HepG2 (cell line): Measurements from ENCODE around the gene RAD9A. TPM values are rescaled to one million over a fixed set of nuclear protein-coding genes. Genes with fewer than 3 reads are reported as not detected.
A peak's percentile ranks its signal among the peaks of the same experiment; 100 is the strongest.

Experiments
- ATAC-seq: fragments of 200-7000 bp; cut with Tn5 transposase; 3 replicates; pipeline ENCODE4 v1.9.1; 2020; ENCODE audit warnings: mild to moderate bottlenecking, moderate library complexity
- BruUV-seq: library from RNA; stranded (reverse); fragments of 400-500 nt; replicated peaks from 2 replicates; lab custom pipeline; 2021; lab: Mats Ljungman, UMichigan
- CTCF ChIA-PET: fragments of 300-600 bp; formaldehyde crosslinking; extraction: SDS; loops from one replicate; lab custom pipeline; 2021; ENCODE audit warnings: low total read pairs, inconsistent platforms, low intra/inter-chr PET ratio; lab: Yijun Ruan, JAX
- POLR2A ChIA-PET: fragments of 350-600 bp; sonication (Branson Sonifier 250); formaldehyde crosslinking; loops from one replicate; lab custom pipeline; 2020; ENCODE audit warnings: antibody characterized with exemption, inconsistent platforms; lab: Yijun Ruan, JAX
- DNase-seq: peaks from one replicate; pipeline ENCODE4 v3.0.0-alpha.2; 2015; ENCODE audit warnings: low spot score
- FAIRE-seq: peaks from 3 replicates; lab custom pipeline; 2011; peaks lifted over from hg19 to GRCh38; lab: Jason Lieb, UNC
- H2AFZ ChIP-seq: one replicate; pipeline ENCODE4 v1.6.1; 2011; ENCODE audit warnings: low read length, inconsistent platforms
- H3K27ac ChIP-seq: fragments of 300-600 bp; 3 replicates; pipeline ENCODE4 v1.8.0; 2011; ENCODE audit warnings: mixed run types, mild to moderate bottlenecking, mixed read lengths, low read length, inconsistent platforms; ENCODE audit not compliant: insufficient read depth; ENCODE audit errors: extremely low read length
- H3K27me3 ChIP-seq, 2 experiments: fragments of 200-600 bp in 1 of 2; 2 replicates in 1 of 2; 3 replicates in 1 of 2; pipeline versions ENCODE4 v1.6.0 to v1.8.0; 2011; ENCODE audit warnings: low read length in 2 of 2, mild to moderate bottlenecking in 2 of 2, moderate library complexity in 2 of 2, inconsistent platforms in 1 of 2; ENCODE audit not compliant: insufficient read depth in 2 of 2, control insufficient read depth in 1 of 2
- H3K36me3 ChIP-seq, 2 experiments: fragments of 200-600 bp in 1 of 2; replicated peaks in 1 of 2; 2 replicates in 1 of 2; 3 replicates in 1 of 2; pipeline versions ENCODE4 v1.5.1 to v1.8.0; 2011; ENCODE audit warnings: low read length in 2 of 2, inconsistent platforms in 1 of 2; ENCODE audit not compliant: insufficient read depth in 2 of 2, control insufficient read depth in 1 of 2
- H3K4me1 ChIP-seq: 2 replicates; pipeline ENCODE4 v1.5.1; 2012; ENCODE audit warnings: low read length, inconsistent platforms; ENCODE audit not compliant: insufficient read depth
- H3K4me2 ChIP-seq: 2 replicates; pipeline ENCODE4 v1.6.0; 2011; ENCODE audit warnings: low read depth, low read length, inconsistent platforms
- H3K4me3 ChIP-seq, 3 experiments: fragments of 200-600 bp in 1 of 3; sonication (generic), shearing (Covaris generic) in 1 of 3; replicated peaks in 1 of 3; 2 replicates each; pipeline ENCODE4 v1.5.1; 2011 to 2016; ENCODE audit warnings: low read length in 3 of 3, inconsistent platforms in 2 of 3, low read depth in 2 of 3, mild to moderate bottlenecking in 2 of 3, control low read depth in 1 of 3, mixed read lengths in 1 of 3; ENCODE audit not compliant: insufficient read depth in 1 of 3
- H3K79me2 ChIP-seq: one replicate; pipeline ENCODE4 v1.6.1; 2011; ENCODE audit warnings: low read length, inconsistent platforms; ENCODE audit not compliant: insufficient read depth
- H3K9ac ChIP-seq: 2 replicates; pipeline ENCODE4 v1.6.0; 2011; ENCODE audit warnings: mild to moderate bottlenecking, low read depth, low read length, inconsistent platforms; ENCODE audit not compliant: insufficient read depth
- H3K9me3 ChIP-seq: 2 replicates; pipeline ENCODE4 v1.5.1; 2012; ENCODE audit warnings: mild to moderate bottlenecking, low read length
- H4K20me1 ChIP-seq: 2 replicates; pipeline ENCODE4 v1.6.0; 2011; ENCODE audit warnings: inconsistent platforms, mild to moderate bottlenecking, low read length, moderate library complexity; ENCODE audit not compliant: insufficient read depth
- AGO2 ChIP-seq: fragments of 200-400 bp; formaldehyde crosslinking; optimal IDR thresholded peaks from 2 replicates; pipeline ENCODE3; 2017; ENCODE audit warnings: mild to moderate bottlenecking, low read depth, low read length, moderate library complexity
- FOXM1 ChIP-seq: sonication (generic); formaldehyde crosslinking; IDR thresholded peaks from 2 replicates; pipeline ENCODE4 v1.5.0; 2020; ENCODE audit warnings: missing genetic modification reagents
- RBM22 ChIP-seq: fragments of 200-400 bp; formaldehyde crosslinking; optimal IDR thresholded peaks from 2 replicates; pipeline ENCODE3; 2017; ENCODE audit warnings: mild to moderate bottlenecking, low read length, moderate library complexity
- ZNF614 ChIP-seq: IDR thresholded peaks from 2 replicates; pipeline ENCODE4 v1.6.1; 2018; ENCODE audit warnings: missing biosample characterization, missing genetic modification reagents, inconsistent platforms, borderline replicate concordance
- WGBS: methylation state at CpG from one replicate; pipeline ENCODE4 v1.1.6; 2017; ENCODE audit warnings: low lambda C conversion rate; 5-methylcytosine and 5-hydroxymethylcytosine counted together
- in situ Hi-C: cut with HindIII; loops from 2 replicates; pipeline ENCODE4 v1.10.0; 2017; ENCODE audit warnings: low pct_unique_long_range_greater_than_20kb; ENCODE audit not compliant: extremely low pct_ligation_motif_present
- intact Hi-C: fragments of 100-400 bp; cut with micrococcal nuclease; formaldehyde crosslinking; loops from one replicate; pipeline ENCODE4 v1.10.0; 2022; ENCODE audit not compliant: unreplicated experiment
- polyA plus RNA-seq, 8 experiments: library from polyadenylated mRNA; depleted of rRNA in 3 of 8; stranded (reverse) in 7 of 8; unstranded in 1 of 8; fragments of >200 nt; fragmentation: Illumina TruSeq in 4 of 8; extraction: Trizol in 4 of 8; gene quantifications; 2 replicates each; pipeline versions ENCODE4 v1.2.1 to v1.2.3, GENCODE V29; 2011 to 2016; ENCODE audit warnings: low read depth in 4 of 8, missing spikeins in 1 of 8, mixed read lengths in 1 of 8; ENCODE audit not compliant: insufficient read depth in 1 of 8
- total RNA-seq, 5 experiments: library from RNA; depleted of rRNA; stranded (reverse); fragments of >200 nt; fragmentation: Illumina TruSeq; extraction: Trizol; gene quantifications; 2 replicates each; pipeline ENCODE4 v1.2.3, GENCODE V29; 2016; ENCODE audit warnings: low read depth in 1 of 5

Gene RAD9A
- total and polyA plus RNA-seq, 2 of the 13 experiments (the other 11 are each of a cell fraction or from before 2014, with no cell fraction given): 10.1 to 15.7 TPM

GRCh38 chr11:67396587-67397389 lies 5.0 kb downstream of the RAD9A start:
- 98% methylated on average over 12 of the region's 13 CpGs for WGBS
- CTCF ChIA-PET: no interaction called here
- FAIRE-seq (no peak), ATAC-seq (no peak), DNase-seq (no peak)
- Histone ChIP-seq H3K4me2 (no peak overlapping the region), H3K27ac (no peak overlapping the region), H3K4me1 (peaks cover 26% of the 10 kb centered on the region), H3K4me3 (no peak overlapping the region), H3K36me3 (peaks cover 19 to 27% of the 10 kb centered on the region in 2 experiments; a peak in 4 of 5 replicates), H3K9me3 (no peaks in the 10 kb centered on the region), H3K27me3 (no peaks in the 10 kb centered on the region), H3K79me2 (peaks cover 20% of the 10 kb centered on the region), H4K20me1 (peaks cover 3% of the 10 kb centered on the region; the same call in 1 of the 2 replicates), H2AFZ (no peak overlapping the region), H3K9ac (no peak overlapping the region)
- POLR2A ChIA-PET: no interaction called here
- TF ChIP-seq RBM22: peak; percentile 63
- no peak for TF ChIP-seq ZNF614
- intact Hi-C loops (no loop called here), in situ Hi-C loops (no loop called here)
- no TSS peak for BruUV-seq

- in situ Hi-C loops (no loop called here), intact Hi-C loops (no loop called here)
- H3K4me2 ChIP-seq: no peak overlapping the region
- no peaks in the 10 kb centered on the region for H3K27me3 ChIP-seq
- H3K4me1 ChIP-seq: peaks cover 30% of the 10 kb centered on the region
- no peak overlapping the region for H3K9ac ChIP-seq
- no peak for DNase-seq
- peaks cover 19 to 27% of the 10 kb centered on the region in 2 experiments; a peak in 4 of 5 replicates for H3K36me3 ChIP-seq
- no TSS peak for BruUV-seq
- no peak overlapping the region for H2AFZ ChIP-seq
- 98% methylated on average over 5 of the region's 6 CpGs for WGBS
- CTCF ChIA-PET: no interaction called here
- TF ChIP-seq AGO2 (peak; percentile 20), FOXM1 (no peak)
- H3K9me3 ChIP-seq: no peaks in the 10 kb centered on the region
- H3K27ac ChIP-seq: no peak overlapping the region
- peaks cover 16% of the 10 kb centered on the region for H3K79me2 ChIP-seq
- H4K20me1 ChIP-seq: peaks cover 3% of the 10 kb centered on the region; the same call in 1 of the 2 replicates
- POLR2A ChIA-PET: interaction anchor here (1.6 kb wide), 1 partner anchor 23 kb away, joined by 6 read pairs; no protein-coding TSS in a partner anchor
- FAIRE-seq: no peak
- ATAC-seq: no peak
- H3K4me3 ChIP-seq: no peak overlapping the region
Observed at GRCh38 chr11:67397536-67397935, 5.8 kb downstream of the RAD9A start.
